ENCODE data around the gene TCF3. TPM values are rescaled to one million over a fixed set of nuclear protein-coding genes. Genes with fewer than 3 reads are reported as not detected.

TCF3 gene
- total RNA-seq, 2 donors from 2014 or later = 64.2 to 114 TPM

DNA sequence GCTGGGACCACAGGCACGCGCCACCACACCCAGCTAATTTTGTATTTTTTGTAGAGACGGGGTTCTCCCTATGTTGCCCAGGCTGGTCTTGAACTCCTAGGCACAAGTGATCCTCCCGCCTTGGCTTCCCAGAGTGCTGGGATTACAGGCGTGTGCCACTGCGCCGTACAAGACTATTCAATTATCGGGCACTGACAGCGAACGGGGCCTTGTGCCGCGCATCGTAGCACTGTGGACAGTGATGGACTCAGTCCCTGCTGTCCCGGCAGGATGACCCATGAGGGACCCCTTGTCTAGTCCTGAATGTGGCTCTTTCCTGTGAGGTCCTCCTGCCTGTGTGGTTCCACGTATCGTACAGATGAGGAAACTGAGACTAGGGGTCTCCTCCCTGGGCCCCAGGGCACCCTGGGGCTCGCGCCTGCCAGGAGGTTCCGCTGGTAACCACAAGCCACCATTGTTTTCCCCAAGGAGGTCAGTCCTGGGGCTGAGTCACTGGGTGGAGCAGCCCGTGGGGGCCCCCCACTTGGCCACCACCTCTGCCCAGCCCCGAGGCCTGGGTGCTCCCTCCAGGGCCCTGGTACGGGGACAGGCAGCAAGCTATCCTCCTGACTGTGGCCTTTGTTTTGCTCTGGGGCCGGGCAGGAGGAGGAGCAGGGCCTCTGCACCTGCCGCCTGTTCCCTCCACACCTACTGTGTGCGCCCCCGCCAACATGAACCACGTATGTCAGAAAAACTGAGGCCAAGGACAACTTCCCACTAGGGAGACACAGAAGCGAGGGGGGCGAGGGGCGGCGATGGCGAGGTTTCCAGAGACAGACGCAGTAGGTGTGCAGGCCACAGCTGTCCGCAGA, 2.9 kb upstream of the TCF3 start:
- Histone ChIP-seq H3K9ac (ENCODE audit: low read depth in 2 of 2, low read length in 2 of 2) (no peak overlapping the region), H3K4me3 (no peak overlapping the region), H3K36me3 (no peaks in the 10 kb centered on the region), H3K4me1 (peaks cover 2% of the 10 kb centered on the region), H3K27ac (no peak overlapping the region), H3K27me3 (no peaks in the 10 kb centered on the region), H3K9me3 (no peaks in the 10 kb centered on the region)
- TF ChIP-seq CTCF (IDR thresholded peaks at IDR 0.05) = no peak
- intact Hi-C loops (cut with DNase I) = no loop called here
- DNase-seq = no peak

- intact Hi-C loops (cut with DNase I) = loop anchor here (5.0 kb wide), 1 partner anchor 37 kb away; no protein-coding TSS in a partner anchor
- Histone ChIP-seq H3K9ac (ENCODE audit: low read depth in 2 of 2, low read length in 2 of 2) (no peak overlapping the region), H3K4me1 (peaks cover 4% of the 10 kb centered on the region), H3K27me3 (no peaks in the 10 kb centered on the region), H3K27ac (no peak overlapping the region), H3K36me3 (no peaks in the 10 kb centered on the region), H3K4me3 (no peak overlapping the region), H3K9me3 (no peaks in the 10 kb centered on the region)
- no peak for TF ChIP-seq CTCF (IDR thresholded peaks at IDR 0.05)
- no peak for DNase-seq
Measured at GRCh38 chr19:1654178-1654792, 1.9 kb upstream of the TCF3 start.

GRCh38 chr19:1653300-1653628, 849 bp upstream of the TCF3 start:
- intact Hi-C loops (cut with DNase I) = loop anchor here (5.0 kb wide), 1 partner anchor 36 kb away; no protein-coding TSS in a partner anchor
- Histone ChIP-seq H3K9ac (ENCODE audit: low read depth in 2 of 2, low read length in 2 of 2) (peak overlapping the region; percentile 70 to 76), H3K4me3 (peak overlapping the region; percentile 54), H3K27me3 (no peaks in the 10 kb centered on the region), H3K27ac (peak overlapping the region; percentile 96), H3K4me1 (peaks cover 4% of the 10 kb centered on the region), H3K36me3 (no peaks in the 10 kb centered on the region), H3K9me3 (no peaks in the 10 kb centered on the region)
- DNase-seq = no peak
- TF ChIP-seq CTCF (IDR thresholded peaks at IDR 0.05) = no peak

GRCh38 chr19:1651568-1652291, 685 bp downstream of the TCF3 start:
- peak overlapping the region; percentile 77 for H3K27ac ChIP-seq
- peak; percentile 47 for DNase-seq
- intact Hi-C loops (cut with DNase I) = loop anchor here (5.0 kb wide), 1 partner anchor 34 kb away; no protein-coding TSS in a partner anchor
- H3K9ac ChIP-seq (ENCODE audit: low read depth in 2 of 2, low read length in 2 of 2) = peak overlapping the region; percentile 66 to 69
- no peaks in the 10 kb centered on the region for H3K36me3 ChIP-seq
- peaks cover 4% of the 10 kb centered on the region for H3K4me1 ChIP-seq
- TF ChIP-seq CTCF (IDR thresholded peaks at IDR 0.05) = no peak
- no peaks in the 10 kb centered on the region for H3K27me3 ChIP-seq
- no peaks in the 10 kb centered on the region for H3K9me3 ChIP-seq
- H3K4me3 ChIP-seq = peak overlapping the region; percentile 97
